HG03521 (cell line): ENCODE data around the gene PARM1.

Source experiments
- ATAC-seq: cut with Tn5 transposase; IDR thresholded peaks from one replicate; pipeline ENCODE4 v1.9.1; 2021; ENCODE audit warnings: mild to moderate bottlenecking, moderate library complexity; ENCODE audit not compliant: unreplicated experiment

The PARM1 gene

DNA sequence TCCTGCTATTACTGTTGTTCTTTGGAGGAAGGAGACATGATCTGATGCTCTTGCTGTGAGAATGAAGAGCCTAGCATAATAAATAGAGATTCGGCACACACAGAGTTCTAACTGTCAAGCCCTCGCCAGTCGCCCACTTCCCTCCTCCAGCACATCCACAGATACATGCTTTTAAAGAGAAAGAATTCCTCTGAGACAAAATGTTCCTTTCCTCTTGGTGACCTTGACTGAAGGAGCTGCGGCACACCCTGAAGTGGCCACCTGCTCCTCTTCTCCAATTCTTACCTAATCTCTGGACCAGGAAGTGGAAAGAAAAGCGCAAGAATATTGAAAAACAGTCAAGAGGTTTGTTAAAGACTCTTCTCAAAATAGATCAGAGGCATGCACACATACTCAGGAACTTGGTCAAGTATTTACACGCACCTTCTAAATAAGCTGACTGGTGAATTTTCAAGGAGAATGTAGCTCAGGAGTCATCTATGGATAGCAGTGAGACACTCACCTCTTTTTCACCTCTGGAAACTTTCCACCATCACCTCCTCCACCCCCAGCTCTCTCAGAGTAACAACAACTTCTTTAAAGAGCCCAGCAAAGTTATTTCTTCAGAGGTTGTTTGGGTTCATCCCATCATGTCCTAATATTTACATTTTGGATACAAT, 95.4 kb downstream of the PARM1 start:
- no peak for ATAC-seq

DNA sequence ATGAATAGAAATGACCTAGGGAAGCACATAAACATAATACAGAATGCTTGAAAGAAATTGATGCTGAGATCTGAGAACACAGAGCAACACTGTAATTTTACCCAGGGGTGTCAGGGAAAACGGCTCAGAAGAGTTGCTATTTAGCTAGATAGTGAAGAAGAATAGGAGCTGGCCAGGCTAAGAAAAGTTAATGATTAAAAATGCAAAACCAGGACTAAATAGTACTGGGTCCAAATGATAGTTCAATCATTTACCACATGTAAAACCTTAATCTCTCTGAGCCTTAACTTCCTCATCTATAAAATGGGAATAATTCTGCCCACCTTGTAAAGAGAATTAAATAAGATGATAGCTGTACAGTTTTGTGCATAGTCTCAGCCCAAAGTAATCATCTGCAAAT, 97.1 kb downstream of the PARM1 start:
- ATAC-seq, result no peak

DNA sequence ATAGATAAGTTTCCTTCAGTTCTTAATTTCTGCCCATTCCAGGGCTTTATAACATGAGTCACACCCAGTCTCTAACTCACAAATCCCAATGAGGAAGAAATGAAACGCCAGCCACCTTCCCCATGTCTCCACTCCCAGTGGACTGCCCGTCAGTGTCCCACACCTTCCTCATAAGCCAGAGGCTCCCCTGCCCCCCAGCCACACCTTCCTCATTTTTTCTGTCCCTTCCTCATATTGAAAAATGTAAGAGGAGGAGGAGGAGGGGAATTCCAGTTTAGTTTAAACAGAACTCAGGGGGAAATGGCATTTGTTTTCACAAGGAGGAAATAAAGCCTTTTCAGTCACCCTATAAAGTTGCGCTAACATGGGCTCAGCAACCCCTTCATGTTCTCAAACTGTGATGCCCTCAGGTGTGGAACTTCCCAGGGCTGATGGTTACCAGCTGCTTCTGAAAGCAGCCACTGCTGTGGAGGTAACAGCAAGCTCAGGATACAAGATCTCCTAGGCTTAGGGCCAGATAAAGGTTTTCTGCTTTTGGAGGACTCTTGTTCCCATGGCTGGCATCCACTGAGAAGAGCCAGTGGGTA, 97.8 kb downstream of the PARM1 start:
- ATAC-seq, result no peak

DNA sequence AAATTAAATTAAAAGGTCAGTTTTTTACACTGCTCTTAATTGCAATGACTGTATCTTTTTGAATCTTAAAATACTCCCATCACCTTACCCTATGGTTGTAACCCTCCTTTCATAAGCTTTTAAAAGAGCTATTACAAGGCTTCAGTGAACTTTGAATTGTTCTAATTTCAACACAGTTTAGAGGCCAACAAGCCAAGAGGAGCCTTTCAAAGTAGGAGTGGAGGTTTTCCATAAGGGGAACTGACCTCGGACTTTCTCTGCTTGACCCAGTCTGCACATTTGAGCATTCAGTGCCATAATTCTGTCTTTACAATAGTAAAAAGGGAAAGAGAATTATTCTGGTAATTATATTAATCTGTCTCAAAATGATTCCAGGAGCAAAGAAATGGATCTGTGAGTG, 98.9 kb downstream of the PARM1 start:
- ATAC-seq, result no peak

DNA sequence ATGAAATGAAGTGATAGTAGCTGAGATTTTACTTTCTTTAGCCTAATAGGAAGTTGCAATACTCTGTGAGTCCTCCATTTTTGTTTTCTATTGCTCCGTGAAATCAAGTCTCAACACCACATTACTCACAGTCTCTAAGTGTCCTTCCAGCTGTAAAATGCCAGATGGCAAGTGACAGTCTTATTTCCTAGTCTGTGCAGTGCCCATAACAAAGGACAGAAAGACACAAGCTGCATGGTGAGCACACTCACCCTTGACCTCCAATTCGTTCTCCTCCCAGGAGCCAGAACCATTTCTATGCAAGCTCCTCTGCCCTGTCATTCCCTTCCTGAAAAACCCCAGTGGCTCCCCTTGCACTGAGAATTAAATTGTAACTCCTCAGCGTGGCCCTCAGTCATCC, 101.6 kb downstream of the PARM1 start:
- ATAC-seq, result no peak

DNA sequence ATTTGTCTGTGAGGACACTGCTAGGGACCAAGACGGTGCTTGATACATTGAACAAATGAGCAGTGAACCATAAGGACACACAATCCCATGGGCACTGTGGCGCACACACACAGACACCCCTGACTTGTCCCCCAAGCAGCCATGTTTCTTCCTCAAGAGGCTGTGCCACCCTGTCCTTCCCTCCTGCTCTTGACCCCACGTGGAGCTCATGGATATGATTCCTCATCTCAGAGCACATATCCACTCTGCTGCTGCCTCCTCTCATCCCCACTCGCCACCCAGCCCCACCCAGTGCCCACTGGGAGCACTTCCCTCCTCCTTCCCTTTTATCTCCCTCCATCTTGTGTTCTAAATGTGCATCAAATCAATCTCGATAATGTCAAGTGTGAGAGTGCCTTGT, 102.4 kb downstream of the PARM1 start:
- no peak for ATAC-seq

DNA sequence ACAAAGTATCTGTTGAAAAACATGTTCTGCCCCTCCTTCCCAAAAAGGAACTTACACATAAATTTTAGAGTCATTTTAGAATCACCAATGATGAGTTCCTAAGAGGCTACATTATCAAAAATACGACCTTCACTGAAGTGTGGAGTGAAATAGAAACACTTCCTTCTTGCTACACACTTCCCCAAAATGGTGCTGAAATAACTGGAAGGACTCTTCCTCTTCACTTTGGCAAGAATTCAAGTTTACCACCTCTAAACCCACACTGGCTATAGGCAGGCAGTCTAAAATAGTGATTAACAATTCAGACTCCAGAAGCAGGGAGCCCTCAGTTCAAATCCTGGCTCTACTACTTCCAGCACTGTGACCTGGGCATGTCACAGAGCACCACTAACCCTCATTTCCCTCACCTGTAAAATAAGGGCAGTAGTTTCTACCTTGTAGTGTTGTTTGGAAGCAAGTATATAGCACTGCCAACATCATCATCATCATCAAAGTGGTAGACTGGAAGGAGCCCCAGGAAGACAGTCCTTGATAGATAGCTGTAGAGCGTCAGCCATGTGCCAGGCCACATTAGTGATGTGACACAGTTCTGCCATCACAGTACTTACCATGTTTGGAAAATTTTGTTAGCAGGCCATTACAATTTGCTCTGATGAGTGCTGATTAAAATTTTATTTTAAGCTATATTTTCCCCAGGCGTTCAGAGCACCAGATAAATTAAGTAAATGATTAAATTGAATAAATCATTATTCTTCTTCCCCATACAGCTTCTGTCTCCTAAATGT, 103.3 kb downstream of the PARM1 start:
- ATAC-seq, result no peak

DNA sequence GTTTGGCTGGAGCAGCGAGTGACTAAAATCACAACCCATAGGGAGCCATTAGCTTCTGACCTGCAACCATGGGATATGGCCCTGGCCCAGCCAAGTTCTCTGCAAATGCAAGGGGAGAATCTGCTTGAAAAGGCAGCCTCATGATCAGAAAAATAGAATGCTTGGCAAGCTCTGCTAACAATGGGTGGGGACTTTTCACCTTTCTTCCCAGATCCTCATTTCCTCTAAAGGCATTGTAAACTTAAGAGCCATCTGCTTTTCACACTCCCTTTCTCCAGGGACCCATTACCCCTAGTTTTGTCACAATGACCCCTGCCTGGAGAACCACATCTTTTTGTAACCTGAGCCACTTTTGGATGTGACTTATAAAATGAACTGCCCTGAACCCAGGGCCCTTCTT, 104.3 kb downstream of the PARM1 start:
- ATAC-seq, result no peak

DNA sequence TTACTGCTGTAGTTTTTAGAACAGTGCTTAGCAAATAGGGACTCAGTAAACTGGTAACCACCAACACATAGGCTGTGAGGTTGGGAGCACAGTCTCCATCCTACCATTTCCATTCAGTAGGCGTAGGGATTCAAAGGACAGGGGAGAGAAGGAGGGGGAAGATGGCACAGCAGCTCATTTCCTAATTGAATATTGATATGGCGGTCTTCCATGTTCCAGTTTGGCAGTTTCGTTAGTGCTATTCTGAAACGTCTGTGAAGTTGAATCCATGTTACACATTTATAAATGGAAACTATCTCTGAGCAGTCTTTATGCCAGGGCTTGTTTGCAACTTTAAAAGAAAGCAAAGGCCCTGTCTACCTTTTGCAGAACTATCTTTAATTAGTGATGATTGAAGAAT, 105.5 kb downstream of the PARM1 start:
- no peak for ATAC-seq

DNA sequence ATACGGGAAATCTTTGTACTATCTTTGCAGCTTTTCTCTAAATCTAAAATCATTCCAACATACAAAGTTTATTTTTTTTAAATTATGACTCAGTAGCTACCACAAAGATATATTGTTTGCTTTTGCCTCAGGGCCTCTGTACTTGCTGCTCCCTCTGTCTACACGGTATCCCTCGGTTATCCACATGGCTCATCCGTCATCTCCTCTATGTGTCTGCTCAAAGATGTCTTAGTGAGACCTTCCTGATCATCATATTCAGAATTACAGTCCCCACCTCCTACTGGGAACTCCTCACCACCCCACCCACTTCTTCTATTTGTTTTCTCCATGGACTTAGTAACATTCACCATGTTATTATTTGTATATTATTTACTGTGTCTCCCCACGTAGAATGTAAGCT, 107.8 kb downstream of the PARM1 start:
- ATAC-seq, result no peak

DNA sequence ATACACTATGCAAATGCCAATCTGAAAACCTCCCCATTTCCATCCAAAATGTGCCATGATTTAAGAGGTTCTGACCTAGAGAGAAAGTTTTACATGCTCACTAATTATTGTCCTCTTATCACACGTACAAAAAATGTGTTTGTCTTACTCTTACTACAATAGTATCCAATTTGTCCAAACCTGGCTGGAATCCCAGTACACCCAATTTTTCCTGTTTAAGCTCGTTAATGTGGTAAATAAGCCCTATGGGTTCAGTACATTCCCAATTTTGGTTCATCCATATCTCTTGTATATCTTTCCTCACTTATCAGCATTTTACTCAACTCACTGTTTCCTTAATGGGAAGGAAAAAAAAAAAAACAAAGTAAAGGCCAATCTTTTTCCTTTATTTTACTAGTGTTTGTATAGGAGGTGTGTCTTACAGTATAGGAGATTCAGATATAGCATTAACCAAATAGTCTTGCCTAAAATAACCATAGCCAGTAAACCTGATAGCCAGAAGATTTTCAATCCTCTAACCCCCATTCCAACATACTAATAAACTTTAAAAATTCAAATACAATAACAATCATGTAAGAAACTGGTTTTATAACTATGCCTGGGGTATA, 109.8 kb downstream of the PARM1 start:
- no peak for ATAC-seq

DNA sequence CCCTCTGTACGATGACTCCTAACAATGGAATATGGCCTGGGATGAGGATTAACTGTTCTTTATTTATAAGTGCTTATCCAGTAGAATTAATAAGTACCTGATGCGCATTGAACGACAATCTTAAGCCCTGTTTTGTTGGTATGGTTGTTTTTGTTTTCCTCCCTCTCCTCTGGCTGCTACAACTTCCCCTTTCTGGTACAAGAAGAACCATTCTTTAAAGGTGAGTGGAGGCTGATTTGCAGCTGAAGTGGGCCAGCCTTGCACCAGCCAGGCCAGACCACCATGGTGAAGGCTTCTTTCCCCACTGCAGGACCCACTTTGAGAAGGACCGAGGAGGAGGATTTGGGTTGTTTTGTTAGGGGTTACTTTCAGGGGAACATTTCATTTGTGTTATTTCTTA, 113.3 kb downstream of the PARM1 start:
- ATAC-seq, result no peak

DNA sequence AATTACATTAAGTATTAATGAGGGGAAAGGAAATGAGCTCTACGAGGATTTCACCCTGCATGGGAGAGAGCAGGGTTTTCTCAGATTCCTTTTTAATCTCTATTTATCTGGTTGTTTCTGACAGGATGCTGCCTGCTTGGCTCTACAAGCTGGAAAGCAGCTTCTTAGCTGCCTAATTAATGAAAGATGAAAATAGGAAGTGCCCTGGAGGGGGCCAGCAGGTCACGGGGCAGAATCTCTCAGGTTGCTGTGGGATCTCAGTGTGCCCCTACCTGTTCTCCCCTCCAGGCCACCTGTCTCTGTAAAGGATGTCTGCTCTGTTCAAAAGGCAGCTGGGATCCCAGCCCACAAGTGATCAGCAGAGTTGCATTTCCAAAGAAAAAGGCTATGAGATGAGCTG, 113.7 kb downstream of the PARM1 start:
- no peak for ATAC-seq

DNA sequence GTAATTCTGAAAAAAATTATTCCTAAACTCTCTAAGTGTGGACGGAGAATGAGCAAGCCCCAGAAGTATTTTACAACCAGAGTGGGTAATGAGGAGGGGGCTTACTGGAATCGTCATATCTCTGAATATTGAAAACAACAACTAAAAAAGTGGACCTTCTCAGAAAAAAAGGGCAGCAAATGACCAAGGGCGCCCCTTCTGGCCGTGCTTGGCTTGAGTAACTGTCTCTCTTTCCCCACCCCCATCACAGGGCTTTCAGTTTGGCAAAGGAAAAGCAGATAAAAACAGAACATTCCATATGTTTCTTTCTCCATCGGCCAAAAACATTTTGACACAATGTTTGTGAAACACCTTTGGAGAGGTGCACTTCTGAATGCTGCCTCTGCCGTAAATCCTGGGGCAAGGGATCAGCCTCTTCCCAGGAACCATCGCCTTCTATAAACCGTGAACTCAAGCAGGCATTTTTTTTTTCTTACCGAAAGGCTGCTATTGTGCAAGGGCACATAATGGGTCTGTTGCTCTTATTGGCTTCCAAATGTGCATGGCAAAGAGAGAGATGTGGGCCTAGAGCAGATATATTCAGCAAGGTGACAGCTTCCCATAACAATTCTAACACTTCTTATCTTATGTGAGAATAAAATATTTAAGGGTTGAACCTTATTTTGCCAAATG, 115.4 kb downstream of the PARM1 start:
- no peak for ATAC-seq

DNA sequence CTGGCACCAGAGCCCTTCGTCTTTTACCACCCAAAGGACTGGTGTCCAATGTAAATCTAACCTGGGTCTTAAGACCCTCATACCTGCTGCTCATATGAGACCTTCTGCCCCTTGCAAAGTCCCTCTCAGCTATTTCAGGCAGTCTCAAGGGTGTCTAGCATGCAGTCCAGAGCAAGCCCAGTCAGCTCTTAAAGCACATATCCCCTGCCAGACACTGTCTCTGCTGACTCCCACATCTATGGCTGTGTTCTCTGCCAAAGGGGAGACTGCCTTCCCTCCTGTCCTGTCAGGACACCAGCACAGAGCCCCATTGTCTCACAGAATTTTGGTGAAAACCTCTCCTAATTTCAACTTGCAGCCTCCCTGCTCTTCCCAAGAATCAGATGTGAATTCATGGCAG, 118.5 kb downstream of the PARM1 start:
- ATAC-seq, result no peak

DNA sequence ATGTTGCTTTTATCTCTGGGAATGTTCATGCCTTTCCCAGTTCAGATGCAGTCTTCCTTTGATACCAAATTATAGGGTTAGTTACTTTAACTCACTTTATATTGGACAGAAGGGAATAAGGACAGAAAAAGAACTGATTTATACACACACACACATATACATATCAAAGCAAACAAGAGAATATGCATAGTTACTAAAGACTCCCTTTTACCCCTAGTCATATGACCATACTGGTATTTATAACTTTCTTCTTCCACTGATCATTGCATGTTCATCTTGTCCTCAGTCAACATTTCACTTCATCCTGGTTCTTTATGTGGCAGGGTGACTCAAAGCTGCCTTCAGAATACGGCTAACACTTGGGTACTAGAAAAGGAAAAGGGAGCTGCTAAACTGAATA, 120.4 kb downstream of the PARM1 start:
- ATAC-seq, result no peak

DNA sequence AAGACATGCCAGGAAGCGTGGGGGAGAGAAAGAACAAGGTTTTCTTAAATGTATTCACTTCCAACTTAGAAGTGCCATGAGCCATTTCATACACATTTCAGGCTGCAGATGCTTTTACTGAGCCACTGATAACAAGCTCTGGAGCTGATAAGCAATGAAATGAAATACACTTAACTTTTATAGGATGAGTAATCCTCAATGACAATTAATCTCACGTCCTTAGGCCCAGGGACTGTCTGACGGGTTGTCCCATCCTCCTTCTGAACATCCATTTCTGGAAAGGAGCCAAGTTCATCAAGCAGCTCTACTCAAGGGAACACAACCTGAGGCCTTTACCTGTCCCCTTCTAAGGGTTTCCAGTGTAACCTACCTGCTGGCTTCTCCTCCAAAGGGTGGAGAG, 121.2 kb downstream of the PARM1 start:
- ATAC-seq, result no peak

DNA sequence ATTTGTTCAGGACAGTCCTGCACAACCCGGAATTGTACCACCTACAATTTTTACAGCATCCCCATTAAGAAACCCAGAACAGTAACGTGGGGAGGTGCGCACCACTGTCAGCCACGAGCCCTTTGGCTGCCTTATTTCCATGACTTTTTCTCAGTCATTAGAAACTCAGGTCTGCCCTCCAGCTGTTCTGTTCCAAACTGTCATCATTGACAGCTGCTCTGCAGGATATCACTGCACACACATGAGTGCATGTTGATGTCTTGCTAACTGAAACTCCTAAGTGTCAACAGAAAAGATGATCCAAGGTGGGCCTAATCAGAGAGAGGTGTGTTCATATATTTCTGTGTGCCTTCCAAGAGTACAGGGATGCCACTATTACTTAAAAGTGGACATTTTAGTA, 123.4 kb downstream of the PARM1 start:
- no peak for ATAC-seq

DNA sequence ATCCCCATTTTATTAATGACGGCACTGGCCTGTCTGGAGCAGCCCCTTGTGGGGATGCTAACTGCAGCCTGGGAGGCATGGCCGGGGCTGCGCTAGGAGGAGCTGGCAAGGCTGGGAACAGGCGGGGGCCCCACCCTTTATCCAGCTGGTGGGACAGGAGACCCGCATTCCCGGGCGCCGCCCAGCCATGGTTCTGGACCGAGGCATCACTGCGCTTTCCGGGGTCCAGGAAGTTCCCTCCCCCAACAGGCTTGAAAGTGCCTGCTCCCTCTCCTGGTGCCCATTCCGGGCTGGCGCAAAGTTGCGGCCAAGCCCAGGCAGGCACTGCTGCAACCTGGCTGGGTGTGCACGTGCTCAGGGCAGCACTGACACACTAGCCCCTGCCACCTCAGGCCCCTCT, 124.5 kb downstream of the PARM1 start:
- no peak for ATAC-seq

DNA sequence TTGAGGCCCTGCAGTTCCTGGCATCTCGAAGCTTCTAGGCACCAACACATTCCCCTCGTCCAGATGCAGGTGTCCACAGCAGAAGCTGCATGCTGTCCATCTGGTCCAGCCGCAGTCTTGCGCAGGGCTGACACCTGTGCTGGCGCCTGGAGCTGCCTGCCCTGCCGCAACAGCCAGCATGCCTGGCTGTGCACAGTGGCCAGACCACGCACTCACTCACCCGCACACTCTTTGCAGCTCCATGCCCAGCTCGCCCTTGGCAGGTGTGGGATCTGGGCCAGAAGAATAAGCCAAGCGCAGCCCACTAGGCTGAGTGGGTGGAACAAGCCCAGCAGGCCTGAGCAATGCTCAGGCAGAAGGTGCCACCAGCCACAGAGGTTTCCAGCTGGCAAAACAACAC, 125.6 kb downstream of the PARM1 start:
- no peak for ATAC-seq

DNA sequence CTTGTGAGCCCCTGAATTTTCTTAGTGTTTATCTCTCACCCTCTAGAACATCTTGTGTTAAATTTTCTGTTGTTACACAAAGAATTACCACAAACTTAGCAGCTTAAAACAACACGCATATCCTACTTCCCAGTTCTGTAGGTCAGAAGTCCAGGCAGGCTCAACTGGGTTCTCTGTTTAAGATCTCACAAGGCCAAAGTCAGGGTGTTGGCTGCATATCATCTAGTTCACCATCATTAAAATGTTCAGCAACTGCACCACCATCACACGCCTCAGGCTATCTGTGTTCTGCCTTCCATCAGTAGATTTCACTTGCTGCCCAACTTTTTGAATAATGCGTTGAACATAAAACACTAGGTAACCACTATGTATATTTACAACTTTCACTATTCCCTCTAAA, 130.5 kb downstream of the PARM1 start:
- no peak for ATAC-seq
